Neural progenitor cell (in vitro differentiated cells): ENCODE results near the gene JMJD8. TPM values are rescaled to one million over a fixed set of nuclear protein-coding genes. Genes with fewer than 3 reads are reported as not detected.

Experiments used
- DNase-seq: peaks from one replicate; pipeline ENCODE4 v3.0.0-alpha.2; 2016; ENCODE audit warnings: low spot score
- H2AFZ ChIP-seq: fragments of 200-600 bp; sonication (generic); replicated peaks from 2 replicates; pipeline ENCODE4 v1.6.1; 2016; ENCODE audit warnings: antibody characterized with exemption
- H3F3A ChIP-seq: fragments of 200-600 bp; sonication (generic); 2 replicates; pipeline ENCODE4 v1.6.1; 2016; ENCODE audit warnings: antibody characterized with exemption, low read depth
- H3K27ac ChIP-seq: fragments of 200-600 bp; sonication (generic); 2 replicates; pipeline ENCODE4 v1.5.1; 2016; ENCODE audit warnings: mild to moderate bottlenecking
- H3K27me3 ChIP-seq: fragments of 200-600 bp; sonication (generic); 2 replicates; pipeline ENCODE4 v1.6.1; 2016; ENCODE audit warnings: mild to moderate bottlenecking, moderate library complexity
- H3K36me3 ChIP-seq: fragments of 200-600 bp; sonication (generic); 2 replicates; pipeline ENCODE4 v1.5.1; 2016
- H3K4me1 ChIP-seq: fragments of 200-600 bp; sonication (generic); 2 replicates; pipeline ENCODE4 v1.6.1; 2016; ENCODE audit warnings: mixed run types
- H3K4me2 ChIP-seq: fragments of 200-600 bp; sonication (generic); 2 replicates; pipeline ENCODE4 v1.6.1; 2016
- H3K4me3 ChIP-seq: fragments of 200-600 bp; sonication (generic); 2 replicates; pipeline ENCODE4 v1.5.1; 2016
- H3K79me2 ChIP-seq: fragments of 200-600 bp; sonication (generic); 2 replicates; pipeline ENCODE4 v1.6.1; 2016; ENCODE audit warnings: low read depth
- H3K9ac ChIP-seq: fragments of 200-600 bp; sonication (generic); 2 replicates; pipeline ENCODE4 v1.6.1; 2016
- H3K9me3 ChIP-seq: fragments of 200-600 bp; sonication (generic); 2 replicates; pipeline ENCODE4 v1.5.1; 2016; ENCODE audit warnings: low read depth
- H4K20me1 ChIP-seq: fragments of 200-600 bp; sonication (generic); 2 replicates; pipeline ENCODE4 v1.6.1; 2016; ENCODE audit warnings: low read depth
- H3K27ac Mint-ChIP-seq: 3 replicates; pipeline ENCODE4 v1.8.0; 2021; ENCODE audit warnings: mixed read lengths
- H3K27me3 Mint-ChIP-seq: 2 replicates; pipeline ENCODE4 v1.8.0; 2022; ENCODE audit warnings: low read depth, mild to moderate bottlenecking, inconsistent platforms, moderate library complexity, mixed read lengths; ENCODE audit not compliant: insufficient read depth
- H3K36me3 Mint-ChIP-seq: 3 replicates; pipeline ENCODE4 v1.8.0; 2021; ENCODE audit warnings: mixed read lengths
- H3K4me1 Mint-ChIP-seq: 3 replicates; pipeline ENCODE4 v1.8.0; 2021; ENCODE audit warnings: mixed read lengths
- H3K4me3 Mint-ChIP-seq: 3 replicates; pipeline ENCODE4 v1.8.0; 2021; ENCODE audit warnings: mild to moderate bottlenecking, moderate library complexity, mixed read lengths
- H3K9me3 Mint-ChIP-seq: 3 replicates; pipeline ENCODE4 v1.8.0; 2020; ENCODE audit warnings: mixed read lengths
- CTCF ChIP-seq: fragments of 200-600 bp; sonication (generic); IDR thresholded peaks from 2 replicates; pipeline ENCODE4 v1.5.1; 2017; ENCODE audit warnings: antibody characterized with exemption, mild to moderate bottlenecking
- EZH2 ChIP-seq: fragments of 200-600 bp; sonication (generic); IDR thresholded peaks from 2 replicates; pipeline ENCODE4 v1.6.1; 2017; ENCODE audit warnings: antibody characterized with exemption, mild to moderate bottlenecking, moderate library complexity
- EZH2phosphoT487 ChIP-seq: fragments of 200-600 bp; sonication (generic); IDR thresholded peaks from 2 replicates; pipeline ENCODE4 v1.6.1; 2017; ENCODE audit warnings: antibody characterized with exemption
- total RNA-seq: library from RNA; depleted of rRNA; stranded (reverse); fragments of >200 nt; gene quantifications from 2 replicates; pipeline ENCODE4 v1.2.3, GENCODE V29; 2015; ENCODE audit warnings: low replicate concordance

JMJD8 gene
- total RNA-seq, 1 donor from 2014 or later, result 32.1 TPM

- Histone ChIP-seq H3K36me3 (no peaks in the 10 kb centered on the region), H2AFZ (no peak overlapping the region), H3K9ac (no peak overlapping the region), H3K27ac (peak overlapping the region; percentile 23), H3K9me3 (no peaks in the 10 kb centered on the region), H3K4me2 (peak overlapping the region; percentile 92), H3K27me3 (peaks cover 34% of the 10 kb centered on the region), H3K4me1 (peaks cover 37% of the 10 kb centered on the region), H3K79me2 (no peaks in the 10 kb centered on the region), H3K4me3 (peak overlapping the region; percentile 95), H3F3A (peaks cover 43% of the 10 kb centered on the region), H4K20me1 (peaks cover 43% of the 10 kb centered on the region)
- TF ChIP-seq EZH2, result no peak
- no peak for TF ChIP-seq EZH2phosphoT487
- TF ChIP-seq CTCF, result no peak
- H3K4me3 Mint-ChIP-seq, result peak overlapping the region; percentile 88
- peaks cover 2% of the 10 kb centered on the region for H3K36me3 Mint-ChIP-seq
- H3K4me1 Mint-ChIP-seq, result peaks cover 42% of the 10 kb centered on the region
- peak overlapping the region; percentile 87 for H3K27ac Mint-ChIP-seq
- peak; percentile 95 for DNase-seq
- no peaks in the 10 kb centered on the region for H3K9me3 Mint-ChIP-seq
- H3K27me3 Mint-ChIP-seq, result peaks cover 12% of the 10 kb centered on the region
Observed at GRCh38 chr16:716200-716568, 32.0 kb upstream of the JMJD8 start.

- Mint-ChIP-seq H3K36me3 (peaks cover 2% of the 10 kb centered on the region), H3K9me3 (no peaks in the 10 kb centered on the region), H3K27me3 (peaks cover 11% of the 10 kb centered on the region), H3K27ac (peak overlapping the region; percentile 72), H3K4me3 (peak overlapping the region; percentile 88), H3K4me1 (peaks cover 46% of the 10 kb centered on the region)
- Histone ChIP-seq H3K9ac (no peak overlapping the region), H3K27ac (peak overlapping the region; percentile 23), H3K27me3 (peaks cover 40% of the 10 kb centered on the region), H3K4me1 (peaks cover 37% of the 10 kb centered on the region), H2AFZ (no peak overlapping the region), H3K9me3 (no peaks in the 10 kb centered on the region), H3K79me2 (no peaks in the 10 kb centered on the region), H3K4me2 (peak overlapping the region; percentile 92), H3F3A (peaks cover 38% of the 10 kb centered on the region), H3K36me3 (no peaks in the 10 kb centered on the region), H4K20me1 (peaks cover 45% of the 10 kb centered on the region), H3K4me3 (peak overlapping the region; percentile 95)
- DNase-seq, result peak; percentile 83
- peak; percentile 42 for TF ChIP-seq CTCF
- TF ChIP-seq EZH2phosphoT487, result no peak
- TF ChIP-seq EZH2, result peak; percentile 40
Observed at GRCh38 chr16:715477-716199, 31.5 kb upstream of the JMJD8 start.

GRCh38 chr16:714558-715476 lies 30.7 kb upstream of the JMJD8 start, which contains the start of gene METRN:
TSS of gene METRN (plus strand) at chr16:715118. CDS start at chr16:715290, 172 bp downstream.
- H3K9me3 Mint-ChIP-seq, result no peaks in the 10 kb centered on the region
- H4K20me1 ChIP-seq, result peaks cover 44% of the 10 kb centered on the region
- DNase-seq, result peak; percentile 97
- peak within 1 kb of the TSS; percentile 23 for H3K27ac ChIP-seq
- peak within 1 kb of the TSS; percentile 88 for H3K4me3 Mint-ChIP-seq
- H3K9me3 ChIP-seq, result no peaks in the 10 kb centered on the region
- H3F3A ChIP-seq, result peaks cover 31% of the 10 kb centered on the region
- H3K27me3 ChIP-seq, result peaks cover 48% of the 10 kb centered on the region
- TF ChIP-seq EZH2 (no peak), EZH2phosphoT487 (no peak)
- peaks cover 2% of the 10 kb centered on the region for H3K36me3 Mint-ChIP-seq
- peaks cover 37% of the 10 kb centered on the region for H3K4me1 ChIP-seq
- no peak within 1 kb of the TSS for H3K9ac ChIP-seq
- peak within 1 kb of the TSS; percentile 95 for H3K4me3 ChIP-seq
- H3K4me2 ChIP-seq, result peak within 1 kb of the TSS; percentile 92
- H3K4me1 Mint-ChIP-seq, result peaks cover 50% of the 10 kb centered on the region
- H3K36me3 ChIP-seq, result no peaks in the 10 kb centered on the region
- peak within 1 kb of the TSS; percentile 72 for H3K27ac Mint-ChIP-seq
- no peak within 1 kb of the TSS for H2AFZ ChIP-seq
- no peaks in the 10 kb centered on the region for H3K79me2 ChIP-seq
- H3K27me3 Mint-ChIP-seq, result peaks cover 5% of the 10 kb centered on the region
